CD14-positive monocyte (primary cell): Measurements from ENCODE around the gene SNAI1. TPM values are rescaled to one million over a fixed set of nuclear protein-coding genes. Genes with fewer than 3 reads are reported as not detected.

ENCODE experiments used
- DNase-seq, 3 donors: peaks; one replicate each; pipeline ENCODE4 v3.0.0-alpha.2; 2011 to 2022
- H2AFZ ChIP-seq: 2 replicates; pipeline ENCODE4 v1.6.0; 2012; ENCODE audit warnings: mild to moderate bottlenecking, low read depth, low read length, inconsistent platforms; ENCODE audit not compliant: insufficient read depth, poor library complexity, severe bottlenecking
- H3K27ac ChIP-seq, 2 donors: 1 replicate in 1 of 2; 2 replicates in 1 of 2; pipeline ENCODE4 v1.5.1; 2012 to 2013; ENCODE audit warnings: low read length in 2 of 2, control low read depth in 1 of 2, inconsistent platforms in 1 of 2, low read depth in 1 of 2, mild to moderate bottlenecking in 1 of 2
- H3K27me3 ChIP-seq, 2 donors: one replicate each; pipeline versions ENCODE4 v1.6.0 to v1.6.1; 2011 to 2013; ENCODE audit warnings: low read length in 2 of 2; ENCODE audit not compliant: control insufficient read depth in 2 of 2, insufficient read depth in 2 of 2
- H3K36me3 ChIP-seq, 2 donors: replicated peaks in 1 of 2; 1 replicate in 1 of 2; 2 replicates in 1 of 2; pipeline versions ENCODE4 v1.5.1 to v1.6.1; 2012 to 2013; ENCODE audit warnings: low read length in 2 of 2, control low read depth in 1 of 2, inconsistent platforms in 1 of 2, mild to moderate bottlenecking in 1 of 2; ENCODE audit not compliant: insufficient read depth in 2 of 2, control insufficient read depth in 1 of 2
- H3K4me1 ChIP-seq, 2 donors: 1 replicate in 1 of 2; 2 replicates in 1 of 2; pipeline versions ENCODE4 v1.5.1 to v1.6.1; 2012 to 2013; ENCODE audit warnings: low read length in 2 of 2, control low read depth in 1 of 2, inconsistent platforms in 1 of 2, mild to moderate bottlenecking in 1 of 2, moderate library complexity in 1 of 2; ENCODE audit not compliant: insufficient read depth in 2 of 2, control insufficient read depth in 1 of 2
- H3K4me2 ChIP-seq: replicated peaks from 2 replicates; pipeline ENCODE3; 2012; ENCODE audit warnings: low read length, moderate library complexity, mild to moderate bottlenecking; ENCODE audit not compliant: poor library complexity, severe bottlenecking; ENCODE audit errors: extremely low read depth
- H3K4me3 ChIP-seq, 3 experiments: fragments of 200-600 bp in 1 of 3; sonication (generic) in 1 of 3; replicated peaks in 1 of 3; 1 replicate in 2 of 3; 2 replicates in 1 of 3; pipeline ENCODE4 v1.5.1; 2011 to 2013; ENCODE audit warnings: low read length in 3 of 3, mild to moderate bottlenecking in 3 of 3, control low read depth in 2 of 3, low read depth in 2 of 3, inconsistent platforms in 1 of 3, moderate library complexity in 1 of 3
- H3K79me2 ChIP-seq: 2 replicates; pipeline ENCODE4 v1.6.0; 2012; ENCODE audit warnings: mild to moderate bottlenecking, control low read depth, inconsistent platforms, low read length, moderate library complexity; ENCODE audit not compliant: insufficient read depth
- H3K9ac ChIP-seq: 2 replicates; pipeline ENCODE4 v1.6.0; 2017; ENCODE audit warnings: low read length, mild to moderate bottlenecking; ENCODE audit not compliant: insufficient read depth, poor library complexity, severe bottlenecking
- H3K9me3 ChIP-seq, 2 donors: replicated peaks in 1 of 2; 1 replicate in 1 of 2; 2 replicates in 1 of 2; pipeline versions ENCODE4 v1.5.1 to v1.6.1; 2012 to 2013; ENCODE audit warnings: low read length in 2 of 2, control low read depth in 1 of 2; ENCODE audit not compliant: control insufficient read depth in 1 of 2, insufficient read depth in 1 of 2
- H4K20me1 ChIP-seq: 2 replicates; pipeline ENCODE4 v1.6.0; 2012; ENCODE audit warnings: mild to moderate bottlenecking, low read length, control low read depth, moderate library complexity; ENCODE audit not compliant: insufficient read depth
- H3K27ac Mint-ChIP-seq, 7 donors: one replicate each; pipeline ENCODE4 v1.8.0; 2020; ENCODE audit warnings: mild to moderate bottlenecking in 7 of 7, mixed read lengths in 7 of 7, moderate library complexity in 6 of 7, inconsistent platforms in 2 of 7
- H3K27me3 Mint-ChIP-seq, 3 donors: one replicate each; pipeline ENCODE4 v1.8.0; 2021 to 2022; ENCODE audit warnings: low read depth in 3 of 3, mild to moderate bottlenecking in 3 of 3, mixed read lengths in 3 of 3, moderate library complexity in 3 of 3, inconsistent platforms in 1 of 3
- H3K36me3 Mint-ChIP-seq, 2 donors: one replicate each; pipeline ENCODE4 v1.8.0; 2020; ENCODE audit warnings: mixed read lengths in 2 of 2, inconsistent platforms in 1 of 2, mild to moderate bottlenecking in 1 of 2
- H3K4me1 Mint-ChIP-seq: one replicate; pipeline ENCODE4 v1.8.0; 2020; ENCODE audit warnings: mild to moderate bottlenecking, mixed read lengths
- H3K4me3 Mint-ChIP-seq, 2 donors: one replicate each; pipeline ENCODE4 v1.8.0; 2020; ENCODE audit warnings: mild to moderate bottlenecking in 2 of 2, mixed read lengths in 2 of 2, moderate library complexity in 1 of 2
- H3K9me3 Mint-ChIP-seq, 7 donors: one replicate each; pipeline ENCODE4 v1.8.0; 2020 to 2022; ENCODE audit warnings: mixed read lengths in 7 of 7, mild to moderate bottlenecking in 6 of 7, moderate library complexity in 6 of 7, inconsistent platforms in 2 of 7
- CTCF ChIP-seq: fragments of 200-600 bp; IDR thresholded peaks from one replicate; pipeline ENCODE4 v1.8.0; 2022; ENCODE audit warnings: antibody characterized with exemption, mild to moderate bottlenecking
- WGBS: methylation state at CpG from one replicate; pipeline ENCODE4 v1.1.5; 2013; ENCODE audit warnings: missing lambda C conversion rate; ENCODE audit not compliant: insufficient coverage; 5-methylcytosine and 5-hydroxymethylcytosine counted together
- intact Hi-C, 2 donors: fragments of 100-400 bp; cut with micrococcal nuclease; formaldehyde crosslinking; loops; one replicate each; pipeline versions ENCODE4 v1.15.0 to v1.15.1; 2023
- polyA plus RNA-seq, 3 donors: library from polyadenylated mRNA; depleted of rRNA in 1 of 3; unstranded in 2 of 3; stranded (reverse) in 1 of 3; fragments of 300-500 nt in 2 of 3; fragments of >200 nt in 1 of 3; fragmentation: Illumina TruSeq in 2 of 3; gene quantifications; 1 replicate in 2 of 3; 2 replicates in 1 of 3; pipeline ENCODE4 v1.2.3, GENCODE V29; 2012 to 2021
- small RNA-seq: library from RNA; depleted of rRNA; stranded (forward); fragments of <200 nt; gene quantifications from one replicate; pipeline ENCODE3, GENCODE V24; 2012; ENCODE audit warnings: low read depth; ENCODE audit not compliant: insufficient read length

SNAI1 gene
- polyA plus RNA-seq, 3 donors: 2.4 to 181 (median 2.6) TPM

GRCh38 chr20:50038169-50038568 lies 55.4 kb downstream of the SNAI1 start:
- DNase-seq: no peak
- H3K27me3 ChIP-seq: no peaks in the 10 kb centered on the region
- Mint-ChIP-seq H3K4me3 (no peak overlapping the region), H3K36me3 (peaks cover 0 to 4% of the 10 kb centered on the region in 2 donors), H3K4me1 (peaks cover 34% of the 10 kb centered on the region), H3K27me3 (peaks cover 0 to 5% (median 2%) of the 10 kb centered on the region in 3 donors), H3K9me3 (peaks cover 0 to under 1% (median 0%) of the 10 kb centered on the region in 7 donors), H3K27ac (no peak overlapping the region)
- WGBS: 69% methylated on average over 4 of the region's 6 CpGs
- no peak for TF ChIP-seq CTCF
- H3K27ac ChIP-seq: no peak overlapping the region
- no peak overlapping the region for H3K4me3 ChIP-seq
- no peaks in the 10 kb centered on the region for H3K79me2 ChIP-seq
- no peaks in the 10 kb centered on the region for H3K36me3 ChIP-seq
- no peak overlapping the region for H3K4me2 ChIP-seq
- H3K9me3 ChIP-seq: no peaks in the 10 kb centered on the region
- peaks cover 34 to 38% of the 10 kb centered on the region in 2 donors for H3K4me1 ChIP-seq
- no peaks in the 10 kb centered on the region for H4K20me1 ChIP-seq
- no peak overlapping the region for H2AFZ ChIP-seq
- H3K9ac ChIP-seq: no peak overlapping the region
- intact Hi-C loops: no loop called here

Small RNAs within 50 kb of the gene (small RNA-seq; reads per million reads assigned to genes)
- gene RF00017 (not detected), gene RNU6-147P (not detected)

Other genes starting within 250 kb of the SNAI1 start
- 10 to 100 TPM in 1 of 3 donors, 1 to 10 TPM in 2; 3.0 to 14.6 (median 3.3) TPM for gene SLC9A8, start 170.2 kb upstream of the SNAI1 start, polyA plus RNA-seq
- gene SPATA2, start 67.5 kb upstream of the SNAI1 start, polyA plus RNA-seq: 10 to 100 TPM in 1 of 3 donors, 1 to 10 TPM in 2; 1.9 to 13.3 (median 3.9) TPM
- gene RNF114, start 46.6 kb upstream of the SNAI1 start, polyA plus RNA-seq: 100 to 1,000 TPM; 128 to 164 (median 146) TPM
- gene UBE2V1, start 130.2 kb downstream of the SNAI1 start, polyA plus RNA-seq: 10 to 100 TPM; 62.2 to 95.5 (median 71.1) TPM
- 10 to 100 TPM; 19.6 to 48.1 (median 25.2) TPM for gene PEDS1, start 170.7 kb downstream of the SNAI1 start, polyA plus RNA-seq
- 100 to 1,000 TPM in 1 of 3 donors, 10 to 100 TPM in 2; 52.4 to 445 (median 80.8) TPM for gene CEBPB, start 207.8 kb downstream of the SNAI1 start, polyA plus RNA-seq